Thyroid gland (tissue), 4 donors: ENCODE measurements around the gene PDE6A.

Experiments
- CTCF ChIP-seq, 6 experiments: fragments of 200-600 bp in 3 of 6; fragments of 450-650 bp in 3 of 6; sonication (generic) in 3 of 6; IDR thresholded peaks; one replicate each; pipeline ENCODE4 v1.5.1; 2016 to 2019; ENCODE audit warnings: antibody characterized with exemption in 6 of 6, mild to moderate bottlenecking in 2 of 6, inconsistent platforms in 1 of 6, moderate library complexity in 1 of 6
- POLR2A ChIP-seq, 2 donors: fragments of 450-650 bp; IDR thresholded peaks; one replicate each; pipeline ENCODE4 v1.6.1; 2017; ENCODE audit warnings: antibody characterized with exemption in 2 of 2, mild to moderate bottlenecking in 2 of 2, moderate library complexity in 1 of 2

- no peak for TF ChIP-seq POLR2A (IDR thresholded peaks at IDR 0.05)
- TF ChIP-seq CTCF (IDR thresholded peaks at IDR 0.05): no peak
These were observed 95.2 kb downstream of the PDE6A start for GRCh38 chr5:149849280-149849965.
